ENCODE results near the gene ACSS3. TPM values are rescaled to one million over a fixed set of nuclear protein-coding genes. Genes with fewer than 3 reads are reported as not detected.
"Not testable (repeated sequence)": the region's sequence is repeated elsewhere in the genome, so short reads cannot be mapped to it uniquely, and the experiment has no call there.

The ACSS3 gene
- total RNA-seq, 1 donor from 2014 or later, result 36.2 TPM

- DNase-seq (ENCODE audit: low spot score), result no peak
Observed at GRCh38 chr12:81166790-81167189, 88.9 kb downstream of the ACSS3 start.

- no peak for DNase-seq (ENCODE audit: low spot score)
Observed at GRCh38 chr12:81167694-81168093, 89.8 kb downstream of the ACSS3 start.

GRCh38 chr12:81168445-81168844 lies 90.6 kb downstream of the ACSS3 start:
- no peak for DNase-seq (ENCODE audit: low spot score)

- DNase-seq (ENCODE audit: low spot score), result no peak
Observed at GRCh38 chr12:81170072-81170471, 92.2 kb downstream of the ACSS3 start.

GRCh38 chr12:81172851-81173250 lies 95.0 kb downstream of the ACSS3 start:
- no peak for DNase-seq (ENCODE audit: low spot score)

- DNase-seq (ENCODE audit: low spot score), result no peak
Observed at GRCh38 chr12:81174664-81175063, 96.8 kb downstream of the ACSS3 start.

- no peak for DNase-seq (ENCODE audit: low spot score)
Observed at GRCh38 chr12:81176796-81177195, 98.9 kb downstream of the ACSS3 start.

- no peak for DNase-seq (ENCODE audit: low spot score)
Observed at GRCh38 chr12:81181691-81182090, 103.8 kb downstream of the ACSS3 start.

- DNase-seq (ENCODE audit: low spot score), result no peak
Observed at GRCh38 chr12:81187686-81188085, 109.8 kb downstream of the ACSS3 start.

- no peak for DNase-seq (ENCODE audit: low spot score)
Observed at GRCh38 chr12:81196595-81196994, 118.7 kb downstream of the ACSS3 start.

GRCh38 chr12:81200561-81200960 lies 122.7 kb downstream of the ACSS3 start:
- DNase-seq (ENCODE audit: low spot score), result not testable (repeated sequence)

- no peak for DNase-seq (ENCODE audit: low spot score)
Observed at GRCh38 chr12:81203671-81204204, 125.9 kb downstream of the ACSS3 start.

GRCh38 chr12:81205416-81205815 lies 127.5 kb downstream of the ACSS3 start:
- no peak for DNase-seq (ENCODE audit: low spot score)

- DNase-seq (ENCODE audit: low spot score), result no peak
Observed at GRCh38 chr12:81206429-81206828, 128.6 kb downstream of the ACSS3 start.

GRCh38 chr12:81207173-81207572 lies 129.3 kb downstream of the ACSS3 start:
- no peak for DNase-seq (ENCODE audit: low spot score)

- DNase-seq (ENCODE audit: low spot score), result no peak
Observed at GRCh38 chr12:81207664-81208063, 129.8 kb downstream of the ACSS3 start.

- DNase-seq (ENCODE audit: low spot score), result no peak
Observed at GRCh38 chr12:81208187-81208911, 130.5 kb downstream of the ACSS3 start.

GRCh38 chr12:81209012-81209411 lies 131.1 kb downstream of the ACSS3 start:
- DNase-seq (ENCODE audit: low spot score), result no peak

GRCh38 chr12:81209772-81210225 lies 131.9 kb downstream of the ACSS3 start:
- not testable (repeated sequence) for DNase-seq (ENCODE audit: low spot score)

- no peak for DNase-seq (ENCODE audit: low spot score)
Observed at GRCh38 chr12:81211306-81211705, 133.4 kb downstream of the ACSS3 start.

GRCh38 chr12:81212996-81213696 lies 135.3 kb downstream of the ACSS3 start:
- no peak for DNase-seq (ENCODE audit: low spot score)

- no peak for DNase-seq (ENCODE audit: low spot score)
Observed at GRCh38 chr12:81216739-81217138, 138.9 kb downstream of the ACSS3 start.

All from mesenteric fat pad (tissue), 1 donor.